Testis (tissue), 3 donors: Measurements from ENCODE around the gene CIT. TPM values are rescaled to one million over a fixed set of nuclear protein-coding genes. Genes with fewer than 3 reads are reported as not detected.
A peak's percentile ranks its signal among the peaks of the same experiment; 100 is the strongest.

ENCODE experiments used
- DNase-seq: peaks from one replicate; pipeline ENCODE4 v3.0.0-alpha.2; 2019
- H3K27ac ChIP-seq, 2 donors: fragments of 200-600 bp; sonication (generic); one replicate each; pipeline ENCODE4 v1.5.1; 2019
- H3K27me3 ChIP-seq: fragments of 200-600 bp; sonication (generic); one replicate; pipeline ENCODE4 v1.5.1; 2019
- H3K36me3 ChIP-seq: fragments of 200-600 bp; sonication (generic); one replicate; pipeline ENCODE4 v1.5.1; 2017; ENCODE audit warnings: low read depth; ENCODE audit errors: missing control alignments
- H3K4me1 ChIP-seq: fragments of 200-600 bp; sonication (generic); one replicate; pipeline ENCODE4 v1.5.1; 2019
- H3K4me3 ChIP-seq, 2 donors: fragments of 200-600 bp; sonication (generic); one replicate each; pipeline ENCODE4 v1.5.1; 2017 to 2019
- H3K9me3 ChIP-seq: fragments of 200-600 bp; sonication (generic); one replicate; pipeline ENCODE4 v1.5.1; 2017
- CTCF ChIP-seq, 3 experiments: fragments of 450-650 bp in 2 of 3; fragments of 200-600 bp in 1 of 3; sonication (generic) in 1 of 3; IDR thresholded peaks; one replicate each; pipeline ENCODE4 v1.5.1; 2016 to 2019; ENCODE audit warnings: antibody characterized with exemption in 3 of 3, mild to moderate bottlenecking in 2 of 3, moderate library complexity in 1 of 3
- POLR2A ChIP-seq: fragments of 450-650 bp; IDR thresholded peaks from one replicate; pipeline ENCODE4 v1.6.1; 2017; ENCODE audit warnings: antibody characterized with exemption, mild to moderate bottlenecking, moderate library complexity
- WGBS, 2 donors: methylation state at CpG; one replicate each; pipeline ENCODE4 v1.1.5; 2018; 5-methylcytosine and 5-hydroxymethylcytosine counted together
- intact Hi-C: fragments of 100-400 bp; cut with DNase I; formaldehyde crosslinking; loops from one replicate; pipeline ENCODE4 v1.15.1; 2023; ENCODE audit warnings: low total_unique reads
- polyA plus RNA-seq: library from polyadenylated mRNA; stranded (reverse); fragments of 350-450 nt; fragmentation: Illumina TruSeq; extraction: RNeasy Lipid Tissue Mini Kit (QIAGEN cat#74804); gene quantifications from one replicate; pipeline ENCODE4 v1.2.3, GENCODE V29; 2014; ENCODE audit warnings: low read depth, low replicate concordance; ENCODE audit not compliant: insufficient read depth
- total RNA-seq, 2 donors: library from RNA; depleted of rRNA; stranded (reverse); fragments of >200 nt; gene quantifications; one replicate each; pipeline ENCODE4 v1.2.3, GENCODE V29; 2016

The CIT gene
- total and polyA plus RNA-seq, 3 donors from 2014 or later: 14.6 to 30.0 (median 20.0) TPM

GRCh38 chr12:119735079-119735478 is 142.0 kb downstream of the CIT start:
- WGBS, 2 donors: 95 to 97% methylated on average over 17 of the region's 17 CpGs
- TF ChIP-seq POLR2A: no peak
- no peak for TF ChIP-seq CTCF (IDR thresholded peaks at IDR 0.05)
- no peak overlapping the region for H3K4me3 ChIP-seq
- intact Hi-C loops: no loop called here
- no peak overlapping the region for H3K27ac ChIP-seq
- H3K4me1 ChIP-seq: no peaks in the 10 kb centered on the region
- no peak for DNase-seq
- H3K36me3 ChIP-seq: no peaks in the 10 kb centered on the region
- H3K27me3 ChIP-seq: no peaks in the 10 kb centered on the region
- no peaks in the 10 kb centered on the region for H3K9me3 ChIP-seq

GRCh38 chr12:119730381-119730780 is 146.7 kb downstream of the CIT start:
- TF ChIP-seq POLR2A (no peak), CTCF (IDR thresholded peaks at IDR 0.05) (no peak)
- peaks cover 16% of the 10 kb centered on the region for H3K4me1 ChIP-seq
- 72 to 78% methylated on average over 13 of the region's 13 CpGs for WGBS, 2 donors
- no peak overlapping the region for H3K4me3 ChIP-seq
- H3K27ac ChIP-seq: no peak overlapping the region
- no peaks in the 10 kb centered on the region for H3K36me3 ChIP-seq
- no peaks in the 10 kb centered on the region for H3K9me3 ChIP-seq
- H3K27me3 ChIP-seq: no peaks in the 10 kb centered on the region
- intact Hi-C loops: no loop called here
- DNase-seq: no peak

GRCh38 chr12:119729871-119730270 is 147.2 kb downstream of the CIT start:
- intact Hi-C loops: no loop called here
- Histone ChIP-seq H3K4me3 (no peak overlapping the region), H3K4me1 (peaks cover 19% of the 10 kb centered on the region), H3K9me3 (no peaks in the 10 kb centered on the region), H3K27ac (no peak overlapping the region), H3K36me3 (no peaks in the 10 kb centered on the region), H3K27me3 (no peaks in the 10 kb centered on the region)
- WGBS, 2 donors: 82 to 90% methylated on average over 8 of the region's 8 CpGs
- no peak for DNase-seq
- TF ChIP-seq POLR2A (no peak), CTCF (IDR thresholded peaks at IDR 0.05) (no peak)

GRCh38 chr12:119728444-119728745 is 148.7 kb downstream of the CIT start:
- intact Hi-C loops: no loop called here

More at GRCh38 chr12:119728444-119728745, 148.7 kb downstream of the CIT start:
- Histone ChIP-seq H3K9me3 (no peaks in the 10 kb centered on the region), H3K4me1 (peaks cover 19% of the 10 kb centered on the region), H3K36me3 (no peaks in the 10 kb centered on the region), H3K4me3 (no peak overlapping the region), H3K27ac (peak overlapping the region in 1 of 2 donors; percentile 54), H3K27me3 (no peaks in the 10 kb centered on the region)
- DNase-seq: no peak
- WGBS, 2 donors: 34 to 62% methylated on average over 6 of the region's 6 CpGs
- TF ChIP-seq CTCF (IDR thresholded peaks at IDR 0.05) (no peak), POLR2A (no peak)
